Raji (cell line): ENCODE results near the gene TLK1.

Source experiments
- POLR2A ChIP-seq: IDR thresholded peaks from 2 replicates; pipeline ENCODE4 v1.6.1; 2011; ENCODE audit warnings: low read depth, low read length, control low read depth; ENCODE audit not compliant: insufficient read depth

The TLK1 gene

GRCh38 chr2:171160119-171160955, at the start of gene TLK1:
Gene TLK1, minus strand, starts transcription at chr2:171160893. Its CDS starts 465 bp downstream, at chr2:171160428.
- no peak; the same call in 1 of the 2 replicates for TF ChIP-seq POLR2A

- no peak for TF ChIP-seq POLR2A
Measured at GRCh38 chr2:171210216-171210863, 49.6 kb upstream of the TLK1 start.

GRCh38 chr2:171208657-171209056, 48.0 kb upstream of the TLK1 start:
- no peak for TF ChIP-seq POLR2A

- no peak for TF ChIP-seq POLR2A
Measured at GRCh38 chr2:171206422-171207115, 45.9 kb upstream of the TLK1 start.

GRCh38 chr2:171205551-171205950, 44.9 kb upstream of the TLK1 start:
- no peak for TF ChIP-seq POLR2A

GRCh38 chr2:171201767-171202166, 41.1 kb upstream of the TLK1 start:
- TF ChIP-seq POLR2A: no peak

- TF ChIP-seq POLR2A: no peak
Measured at GRCh38 chr2:171201271-171201670, 40.6 kb upstream of the TLK1 start.

- no peak for TF ChIP-seq POLR2A
Measured at GRCh38 chr2:171200469-171200868, 39.8 kb upstream of the TLK1 start.

- TF ChIP-seq POLR2A: no peak
Measured at GRCh38 chr2:171191021-171191420, 30.3 kb upstream of the TLK1 start.

GRCh38 chr2:171187819-171188218, 27.1 kb upstream of the TLK1 start:
- TF ChIP-seq POLR2A: no peak

GRCh38 chr2:171187177-171187576, 26.5 kb upstream of the TLK1 start:
- no peak for TF ChIP-seq POLR2A

- no peak for TF ChIP-seq POLR2A
Measured at GRCh38 chr2:171185941-171186340, 25.2 kb upstream of the TLK1 start.

GRCh38 chr2:171185165-171185818, 24.6 kb upstream of the TLK1 start:
- TF ChIP-seq POLR2A: no peak

GRCh38 chr2:171181064-171182049, 20.7 kb upstream of the TLK1 start:
- TF ChIP-seq POLR2A: no peak
